ENCODE measurements around the gene FAIM2. TPM values are rescaled to one million over a fixed set of nuclear protein-coding genes. Genes with fewer than 3 reads are reported as not detected.

Gene FAIM2
- total RNA-seq, 6 donors from 2014 or later = 0.30 to 2.0 (median 0.64) TPM; not detected in 2

- Histone ChIP-seq H3K27ac (no peak overlapping the region), H3K4me3 (no peak overlapping the region), H3K9me3 (no peaks in the 10 kb centered on the region), H3K36me3 (no peaks in the 10 kb centered on the region), H3K27me3 (no peaks in the 10 kb centered on the region), H3K4me1 (no peaks in the 10 kb centered on the region)
- ATAC-seq (ENCODE audit: low FRiP score in 2 of 2) = no peak
- WGBS, 2 donors = 88 to 90% methylated on average over 2 to 3 of the region's 4 CpGs
- DNase-seq = no peak
- no peak for TF ChIP-seq EP300 (IDR thresholded peaks at IDR 0.05)
- TF ChIP-seq POLR2AphosphoS5 (IDR thresholded peaks at IDR 0.05) = no peak
- no peak for TF ChIP-seq CTCF (IDR thresholded peaks at IDR 0.05)
- no peak for TF ChIP-seq POLR2A (IDR thresholded peaks at IDR 0.05)
Observed at GRCh38 chr12:49897276-49897675, 6.4 kb downstream of the FAIM2 start.

- Histone ChIP-seq H3K4me1 (no peaks in the 10 kb centered on the region), H3K9me3 (no peaks in the 10 kb centered on the region), H3K27ac (no peak overlapping the region), H3K27me3 (no peaks in the 10 kb centered on the region), H3K4me3 (no peak overlapping the region), H3K36me3 (no peaks in the 10 kb centered on the region)
- TF ChIP-seq POLR2AphosphoS5 (IDR thresholded peaks at IDR 0.05) = no peak
- no peak for TF ChIP-seq CTCF (IDR thresholded peaks at IDR 0.05)
- no peak for TF ChIP-seq POLR2A (IDR thresholded peaks at IDR 0.05)
- no peak for TF ChIP-seq EP300 (IDR thresholded peaks at IDR 0.05)
- ATAC-seq (ENCODE audit: low FRiP score in 2 of 2) (no peak), DNase-seq (no peak)
- 79% methylated on average over 9 of the region's 9 CpGs for WGBS, 2 donors
Observed at GRCh38 chr12:49895773-49896172, 7.9 kb downstream of the FAIM2 start.

GRCh38 chr12:49894751-49895148 is 8.9 kb downstream of the FAIM2 start:
- DNase-seq (no peak), ATAC-seq (ENCODE audit: low FRiP score in 2 of 2) (no peak)
- 83 to 84% methylated on average over 5 of the region's 5 CpGs for WGBS, 2 donors
- Histone ChIP-seq H3K4me3 (no peak overlapping the region), H3K4me1 (no peaks in the 10 kb centered on the region), H3K9me3 (no peaks in the 10 kb centered on the region), H3K27me3 (no peaks in the 10 kb centered on the region), H3K27ac (no peak overlapping the region), H3K36me3 (no peaks in the 10 kb centered on the region)
- TF ChIP-seq CTCF (IDR thresholded peaks at IDR 0.05) (no peak), POLR2AphosphoS5 (IDR thresholded peaks at IDR 0.05) (no peak), POLR2A (IDR thresholded peaks at IDR 0.05) (no peak), EP300 (IDR thresholded peaks at IDR 0.05) (no peak)

- Histone ChIP-seq H3K4me1 (no peaks in the 10 kb centered on the region), H3K27me3 (no peaks in the 10 kb centered on the region), H3K36me3 (no peaks in the 10 kb centered on the region), H3K9me3 (no peaks in the 10 kb centered on the region), H3K4me3 (no peak overlapping the region), H3K27ac (no peak overlapping the region)
- no peak for ATAC-seq (ENCODE audit: low FRiP score in 2 of 2)
- no peak for DNase-seq
- TF ChIP-seq CTCF (IDR thresholded peaks at IDR 0.05) (no peak), EP300 (IDR thresholded peaks at IDR 0.05) (no peak), POLR2A (IDR thresholded peaks at IDR 0.05) (no peak), POLR2AphosphoS5 (IDR thresholded peaks at IDR 0.05) (no peak)
- 79 to 84% methylated on average over 8 to 10 of the region's 10 CpGs for WGBS, 2 donors
Observed at GRCh38 chr12:49893753-49894750, 9.6 kb downstream of the FAIM2 start.

Measured in upper lobe of left lung (tissue), 6 donors.